ENCODE results near the gene SUPT4H1. TPM values are rescaled to one million over a fixed set of nuclear protein-coding genes. Genes with fewer than 3 reads are reported as not detected.

The SUPT4H1 gene
- total and polyA plus RNA-seq, 2 of the 4 experiments (the other 2 are of a cell fraction): 51.6 to 129 TPM

DNA sequence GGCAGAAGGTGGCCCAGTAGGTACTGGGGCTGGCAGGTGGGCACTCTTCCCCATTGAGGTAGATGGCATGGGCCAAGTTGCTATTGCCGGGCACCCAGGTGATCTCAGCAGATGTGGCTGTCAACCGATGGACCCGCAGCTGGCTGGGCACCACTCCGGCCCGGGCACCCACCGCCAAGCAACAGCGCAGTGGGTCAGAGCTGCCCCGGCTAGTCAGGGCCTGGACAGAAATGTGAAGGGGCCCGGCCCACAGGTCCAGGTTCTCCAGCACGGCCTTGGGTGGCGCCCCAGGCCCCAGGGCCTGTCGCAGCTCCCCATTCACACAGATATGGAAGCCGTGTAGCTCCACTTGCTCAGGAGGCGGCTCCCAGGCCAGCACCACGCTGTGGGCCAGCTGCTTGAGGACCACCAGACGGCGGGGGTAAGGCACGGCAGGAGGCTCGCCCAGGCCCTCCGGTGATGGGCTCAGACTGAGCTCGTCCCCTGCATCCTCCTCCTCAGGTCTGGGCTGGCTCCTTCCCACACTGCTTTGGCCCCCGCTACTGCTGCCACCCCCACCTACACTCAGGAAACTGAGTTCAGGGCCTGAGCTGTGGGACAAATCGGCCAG lies 39.9 kb downstream of the SUPT4H1 start:
- no peak overlapping the region for H4K5ac ChIP-seq (ENCODE audit: low read depth, low read length)
- H3K27me3 ChIP-seq (ENCODE audit: control insufficient read depth, insufficient read depth, low read length): peaks cover 2% of the 10 kb centered on the region; the same call in 1 of the 2 replicates
- no peak overlapping the region for H2BK5ac ChIP-seq (ENCODE audit: low read depth, low read length, poor library complexity, severe bottlenecking)
- H3K4me3 ChIP-seq (ENCODE audit: insufficient read depth, low read depth, low read length): no peak overlapping the region
- H3K9ac ChIP-seq (ENCODE audit: low read depth, low read length): no peak overlapping the region
- peak overlapping the region; percentile 32 for H2AFZ ChIP-seq (replicated peaks; ENCODE audit: low read length, poor library complexity)
- no peak overlapping the region for H4K8ac ChIP-seq (ENCODE audit: low read depth in 2 of 2, low read length in 2 of 2)
- no peak overlapping the region for H2AK9ac ChIP-seq (replicated peaks; ENCODE audit: low read depth, low read length, poor library complexity)
- POLR2A ChIA-PET (ENCODE audit: unreplicated experiment): no interaction called here
- no peak overlapping the region for H2BK20ac ChIP-seq (ENCODE audit: low read depth, low read length)
- H3K18ac ChIP-seq (ENCODE audit: low read depth, low read length): no peak overlapping the region
- no peak overlapping the region for H2BK120ac ChIP-seq (ENCODE audit: low read depth, low read length)
- H3K79me1 ChIP-seq (ENCODE audit: low read depth in 1 of 2, low read length in 2 of 2): no peaks in the 10 kb centered on the region
- intact Hi-C loops (cut with micrococcal nuclease) (no loop called here), dilution Hi-C loops (cut with HindIII; ENCODE audit: low sequenced_read_pairs, unreplicated experiment) (no loop called here), in situ Hi-C loops (cut with MboI; ENCODE audit: low sequenced_read_pairs) (no loop called here)
- H3K23ac ChIP-seq (ENCODE audit: low read depth, low read length): no peak overlapping the region
- no peak overlapping the region for H2AK5ac ChIP-seq (ENCODE audit: low read depth, low read length)
- 80% methylated on average over 3 of the region's 23 CpGs; no CpG with 5 or more reads in 1 of the 2 experiments for WGBS, 2 experiments (ENCODE audit: extremely low coverage in 2 of 2, insufficient read length in 1 of 2)
- no peak overlapping the region for H3K56ac ChIP-seq (ENCODE audit: extremely low read depth, insufficient read depth, low read length)
- H4K20me1 ChIP-seq (ENCODE audit: insufficient read depth, low read length): no peaks in the 10 kb centered on the region
- no peak overlapping the region for H3K27ac ChIP-seq (ENCODE audit: insufficient read depth, low read length)
- H3K4me1 ChIP-seq (ENCODE audit: control insufficient read depth, insufficient read depth, low read length): no peaks in the 10 kb centered on the region
- no peaks in the 10 kb centered on the region for H3K9me3 ChIP-seq (ENCODE audit: control insufficient read depth, insufficient read depth, low read length)
- H3K4me2 ChIP-seq (ENCODE audit: low read depth, low read length): no peak overlapping the region
- H3K4ac ChIP-seq (ENCODE audit: low read depth, low read length): no peak overlapping the region
- ATAC-seq (ENCODE audit: low read depth): no peak
- no peak overlapping the region for H3K14ac ChIP-seq (replicated peaks; ENCODE audit: low read depth, low read length)
- DNase-seq: no peak
- no peaks in the 10 kb centered on the region for H3K36me3 ChIP-seq (ENCODE audit: control insufficient read depth, insufficient read depth, low read length)
- no peak overlapping the region for H4K91ac ChIP-seq (ENCODE audit: insufficient read depth, low read depth, low read length)
- BruUV-seq (replicated peaks): no TSS peak
- no peak for TF ChIP-seq FOS (IDR thresholded peaks at IDR 0.05; ENCODE audit: low read depth, low read length)
- no peak for TF ChIP-seq MAZ (IDR thresholded peaks at IDR 0.05; ENCODE audit: borderline replicate concordance, low read depth, low read length)
- TF ChIP-seq, protein P1, sequence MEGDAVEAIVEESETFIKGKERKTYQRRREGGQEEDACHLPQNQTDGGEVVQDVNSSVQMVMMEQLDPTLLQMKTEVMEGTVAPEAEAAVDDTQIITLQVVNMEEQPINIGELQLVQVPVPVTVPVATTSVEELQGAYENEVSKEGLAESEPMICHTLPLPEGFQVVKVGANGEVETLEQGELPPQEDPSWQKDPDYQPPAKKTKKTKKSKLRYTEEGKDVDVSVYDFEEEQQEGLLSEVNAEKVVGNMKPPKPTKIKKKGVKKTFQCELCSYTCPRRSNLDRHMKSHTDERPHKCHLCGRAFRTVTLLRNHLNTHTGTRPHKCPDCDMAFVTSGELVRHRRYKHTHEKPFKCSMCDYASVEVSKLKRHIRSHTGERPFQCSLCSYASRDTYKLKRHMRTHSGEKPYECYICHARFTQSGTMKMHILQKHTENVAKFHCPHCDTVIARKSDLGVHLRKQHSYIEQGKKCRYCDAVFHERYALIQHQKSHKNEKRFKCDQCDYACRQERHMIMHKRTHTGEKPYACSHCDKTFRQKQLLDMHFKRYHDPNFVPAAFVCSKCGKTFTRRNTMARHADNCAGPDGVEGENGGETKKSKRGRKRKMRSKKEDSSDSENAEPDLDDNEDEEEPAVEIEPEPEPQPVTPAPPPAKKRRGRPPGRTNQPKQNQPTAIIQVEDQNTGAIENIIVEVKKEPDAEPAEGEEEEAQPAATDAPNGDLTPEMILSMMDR (conservative IDR thresholded peaks at IDR 0.05; ENCODE audit: low read depth, low read length): no peak
- TF ChIP-seq MXI1 (IDR thresholded peaks at IDR 0.05; ENCODE audit: borderline replicate concordance, low read depth, low read length): no peak
- no peak for TF ChIP-seq RFX5 (IDR thresholded peaks at IDR 0.05; ENCODE audit: low read depth, low read length)
- TF ChIP-seq POLR2A (IDR thresholded peaks at IDR 0.05; ENCODE audit: low read depth, low read length): no peak
- no peak for TF ChIP-seq RAD21 (IDR thresholded peaks at IDR 0.05; ENCODE audit: low read length)
- TF ChIP-seq CEBPB (IDR thresholded peaks at IDR 0.05; ENCODE audit: low read depth, low read length): no peak
- no peak for TF ChIP-seq NFE2L2 (IDR thresholded peaks at IDR 0.05; ENCODE audit: low read depth, low read length)
- no peak for TF ChIP-seq RCOR1 (IDR thresholded peaks at IDR 0.05; ENCODE audit: insufficient replicate concordance, low read length)
- TF ChIP-seq SMC3 (IDR thresholded peaks at IDR 0.05; ENCODE audit: low read depth, low read length): no peak
- no peak for TF ChIP-seq MAFK (IDR thresholded peaks at IDR 0.05; ENCODE audit: low read depth, low read length)
- H3K9me1 ChIP-seq (ENCODE audit: insufficient read depth, low read length): no peaks in the 10 kb centered on the region
- CTCF ChIA-PET: interaction anchor here (0.6 kb wide), 1 partner anchor 1065 kb away, joined by 3 read pairs; no protein-coding TSS in a partner anchor
- no peak overlapping the region for H2BK15ac ChIP-seq (ENCODE audit: low read depth, low read length)

Data from IMR-90 (cell line).